Stimulated activated CD8-positive, alpha-beta memory T cell treated with anti-CD3 and anti-CD28 coated beads, Interleukin-15, amount 100 ng/mL, for 1 hour (primary cell): Measurements from ENCODE around the gene EXOC6B.

Experiments
- DNase-seq: peaks from one replicate; pipeline ENCODE4 v3.0.0-alpha.2; 2020; ENCODE audit warnings: low read depth

EXOC6B gene

GRCh38 chr2:72828840-72829507 is 3.1 kb upstream of the EXOC6B start:
- no peak for DNase-seq

DNA sequence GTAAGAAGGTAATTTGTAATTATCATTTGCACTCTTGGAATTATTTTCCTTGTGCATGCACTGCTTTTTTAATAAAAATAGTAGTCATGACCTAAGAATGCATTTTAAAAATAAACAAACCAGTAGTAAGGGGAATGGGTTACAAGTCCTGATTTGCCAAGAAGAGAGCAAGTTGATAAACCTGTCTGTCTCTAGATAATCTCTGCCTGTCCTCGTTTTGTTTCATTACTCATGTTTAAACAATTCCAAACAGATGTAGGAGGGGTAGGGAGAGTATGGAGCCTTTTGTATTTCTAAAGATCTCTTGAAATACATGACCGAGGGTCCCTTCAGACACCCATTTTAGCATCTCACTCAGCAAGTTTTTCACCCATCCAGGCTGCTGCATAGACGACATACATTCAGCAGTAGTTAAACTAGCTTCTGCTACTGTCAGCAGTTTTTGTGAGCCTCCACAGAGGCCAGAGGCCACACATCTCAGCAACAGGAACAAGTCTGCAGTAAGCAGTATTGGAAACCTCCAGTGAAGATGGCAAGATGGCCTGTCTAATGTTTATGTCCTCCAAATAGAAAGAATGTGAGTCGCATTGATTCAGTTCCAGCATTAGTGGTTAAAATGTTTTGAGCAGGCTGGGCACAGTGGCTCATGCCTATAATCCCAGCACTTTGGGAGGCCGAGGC is 2.3 kb upstream of the EXOC6B start:
- no peak for DNase-seq

DNA sequence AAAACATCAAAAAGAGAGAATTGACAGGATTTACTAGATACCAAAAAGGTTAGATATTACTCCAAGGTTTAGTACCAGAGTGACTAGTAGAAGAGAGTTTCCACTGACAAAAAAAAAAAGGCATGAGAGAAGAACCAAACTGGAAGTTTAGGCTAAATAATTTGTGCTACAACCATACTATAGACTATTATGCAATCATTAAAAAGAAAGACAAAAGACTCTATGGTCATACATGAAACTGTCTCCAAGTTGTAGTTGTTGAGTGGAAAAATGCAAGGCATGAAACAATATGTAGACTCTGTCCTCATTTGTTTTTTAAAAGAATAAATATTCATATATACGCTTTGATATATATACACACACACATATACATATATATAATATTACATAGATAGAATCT is 1.7 kb upstream of the EXOC6B start:
- DNase-seq, result no peak

DNA sequence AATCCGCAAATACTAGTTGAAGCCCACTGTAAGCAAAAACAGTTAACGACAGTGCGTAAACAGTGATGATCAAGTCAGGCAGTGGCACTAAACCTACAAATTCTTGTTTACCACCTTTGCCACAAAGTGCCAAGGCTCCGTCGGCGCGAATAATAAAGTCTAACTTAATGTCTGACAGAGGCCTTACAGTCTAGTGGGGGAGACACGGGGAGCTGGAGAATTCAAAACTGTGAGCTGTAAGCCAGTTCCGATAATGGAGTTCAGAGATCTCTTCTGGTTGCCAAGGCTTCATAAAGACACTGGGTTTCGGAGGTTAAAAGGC is 284 bp upstream of the EXOC6B start:
- no peak for DNase-seq

GRCh38 chr2:72824224-72824842 is 1.5 kb downstream of the EXOC6B start:
- DNase-seq, result no peak

- no peak for DNase-seq
These were observed 3.0 kb downstream of the EXOC6B start for GRCh38 chr2:72822794-72823193.

DNA sequence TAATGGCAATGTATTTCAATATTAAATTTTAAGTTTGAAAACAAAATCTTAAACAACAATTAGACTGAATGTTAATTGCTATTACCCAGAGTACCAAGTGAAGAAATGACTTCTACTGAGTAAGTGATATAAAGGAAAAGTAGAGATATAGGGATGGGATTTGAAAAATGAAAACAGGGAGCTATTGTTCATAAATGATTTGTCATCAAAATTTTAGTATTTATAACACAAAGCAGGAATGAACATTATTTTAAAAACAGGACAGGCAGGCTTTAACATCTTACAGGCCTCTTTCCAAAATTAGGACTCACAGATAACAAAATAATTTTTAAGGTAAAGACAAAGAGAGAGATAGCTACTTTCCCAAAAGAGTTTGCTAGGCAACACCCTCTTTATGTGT is 3.9 kb downstream of the EXOC6B start:
- no peak for DNase-seq

GRCh38 chr2:72821118-72821517 is 4.7 kb downstream of the EXOC6B start:
- DNase-seq, result no peak

- no peak for DNase-seq
These were observed 6.3 kb downstream of the EXOC6B start for GRCh38 chr2:72819501-72819900.

GRCh38 chr2:72815655-72816278 is 10.1 kb downstream of the EXOC6B start:
- DNase-seq, result no peak

- DNase-seq, result no peak
These were observed 12.0 kb downstream of the EXOC6B start for GRCh38 chr2:72813841-72814240.

GRCh38 chr2:72810165-72810564 is 15.7 kb downstream of the EXOC6B start:
- DNase-seq, result no peak

- DNase-seq, result no peak
These were observed 16.7 kb downstream of the EXOC6B start for GRCh38 chr2:72809095-72809494.

GRCh38 chr2:72806280-72806945 is 19.4 kb downstream of the EXOC6B start:
- DNase-seq, result no peak

- DNase-seq, result no peak
These were observed 22.1 kb downstream of the EXOC6B start for GRCh38 chr2:72803626-72804320.

GRCh38 chr2:72803151-72803550 is 22.7 kb downstream of the EXOC6B start:
- DNase-seq, result no peak

DNA sequence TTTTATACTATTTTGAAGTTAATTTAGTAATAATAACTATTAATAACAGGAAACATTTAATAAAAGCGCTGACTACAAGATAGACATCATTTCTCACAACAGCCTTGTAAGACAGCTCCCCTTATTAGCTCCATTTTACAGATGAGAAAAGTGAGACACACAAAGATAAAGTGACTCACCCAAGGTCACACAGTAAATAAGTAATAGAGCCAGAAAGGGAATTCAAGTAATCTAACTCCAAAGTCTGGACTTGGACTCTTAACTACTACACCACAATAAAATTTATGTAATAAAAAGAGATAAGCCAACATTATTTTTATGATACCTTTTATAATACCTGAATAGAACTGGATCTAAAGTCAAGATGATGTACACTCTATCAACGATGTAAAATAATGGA is 25.3 kb downstream of the EXOC6B start:
- DNase-seq, result no peak

- no peak for DNase-seq
These were observed 28.1 kb downstream of the EXOC6B start for GRCh38 chr2:72797740-72798139.

DNA sequence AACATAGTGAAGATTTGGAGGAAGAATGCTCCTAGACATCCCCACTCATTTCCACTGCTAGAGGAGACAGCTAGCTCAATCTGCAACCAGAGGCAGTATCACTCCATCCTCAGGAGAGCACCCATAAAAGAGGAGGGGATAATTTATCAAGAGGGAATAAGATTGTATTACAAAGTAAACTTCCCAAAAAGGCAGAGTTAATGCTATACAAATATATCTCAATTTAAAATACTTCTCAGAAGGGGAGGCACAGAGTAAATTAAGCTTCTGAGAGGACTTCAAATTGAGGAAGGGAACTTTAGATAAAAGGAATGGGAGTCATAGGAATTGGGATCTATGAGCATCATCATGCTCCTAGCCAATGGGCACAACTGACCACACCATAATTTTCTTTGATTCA is 29.1 kb downstream of the EXOC6B start:
- DNase-seq, result no peak

DNA sequence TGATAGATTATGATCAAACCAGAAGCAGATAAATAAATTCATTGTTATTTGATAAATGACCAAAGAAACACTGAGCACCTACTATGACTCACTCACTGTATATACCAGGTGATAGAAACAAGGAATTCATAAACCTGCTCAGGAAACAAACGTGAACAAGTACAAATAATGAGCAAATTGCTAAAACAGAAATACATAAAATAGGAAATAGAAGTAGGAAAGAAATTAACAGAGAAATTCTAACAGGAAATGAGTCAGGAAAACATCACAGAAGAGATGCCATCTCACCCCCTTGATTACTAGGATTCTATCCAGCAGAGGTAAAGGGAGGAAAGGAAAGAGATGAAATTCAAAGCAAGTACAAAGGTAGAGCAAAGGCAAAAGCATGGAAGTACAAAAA is 31.3 kb downstream of the EXOC6B start:
- no peak for DNase-seq

GRCh38 chr2:72793798-72794440 is 31.9 kb downstream of the EXOC6B start:
- DNase-seq, result no peak

DNA sequence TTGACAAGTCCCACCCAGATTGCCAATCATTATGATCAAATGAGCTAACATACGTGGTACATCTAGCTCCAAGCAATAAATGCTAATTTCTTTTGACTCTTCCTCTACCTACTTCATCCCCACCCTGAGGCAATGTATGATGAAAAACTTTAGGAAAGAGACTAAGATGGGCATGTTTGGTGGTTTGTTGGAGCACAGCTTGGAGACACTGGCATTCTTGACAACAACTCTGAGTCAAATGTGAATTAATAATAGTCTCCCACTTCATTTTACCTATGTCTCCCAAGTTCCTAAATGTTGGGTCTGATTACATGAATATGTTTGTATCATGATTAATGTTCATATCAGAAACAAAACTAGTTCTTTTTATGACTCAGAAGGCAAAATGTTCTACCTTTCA is 36.6 kb downstream of the EXOC6B start:
- no peak for DNase-seq
